Measurements from ENCODE around the gene PLCB1.

The PLCB1 gene

GRCh38 chr20:8524101-8525016, 392.3 kb downstream of the PLCB1 start:
- no peak for DNase-seq

- DNase-seq = no peak
Measured at GRCh38 chr20:8525017-8525343, 392.9 kb downstream of the PLCB1 start.

- no peak for DNase-seq
Measured at GRCh38 chr20:8526610-8527009, 394.5 kb downstream of the PLCB1 start.

- no peak for DNase-seq
Measured at GRCh38 chr20:8527998-8528723, 396.1 kb downstream of the PLCB1 start.

- no peak for DNase-seq
Measured at GRCh38 chr20:8530022-8530421, 398.0 kb downstream of the PLCB1 start.

- DNase-seq = no peak
Measured at GRCh38 chr20:8532169-8532568, 400.1 kb downstream of the PLCB1 start.

- no peak for DNase-seq
Measured at GRCh38 chr20:8534368-8535160, 402.5 kb downstream of the PLCB1 start.

- no peak for DNase-seq
Measured at GRCh38 chr20:8535403-8536261, 403.6 kb downstream of the PLCB1 start.

GRCh38 chr20:8536262-8536618, 404.2 kb downstream of the PLCB1 start:
- no peak for DNase-seq

- DNase-seq = no peak
Measured at GRCh38 chr20:8540466-8540865, 408.4 kb downstream of the PLCB1 start.

- no peak for DNase-seq
Measured at GRCh38 chr20:8542110-8542486, 410.0 kb downstream of the PLCB1 start.

GRCh38 chr20:8545212-8545611, 413.1 kb downstream of the PLCB1 start:
- no peak for DNase-seq

- DNase-seq = no peak
Measured at GRCh38 chr20:8547035-8547650, 415.1 kb downstream of the PLCB1 start.

GRCh38 chr20:8547968-8548588, 416.0 kb downstream of the PLCB1 start:
- no peak for DNase-seq

GRCh38 chr20:8549192-8549591, 417.1 kb downstream of the PLCB1 start:
- no peak for DNase-seq

GRCh38 chr20:8557711-8558110, 425.6 kb downstream of the PLCB1 start:
- DNase-seq = no peak

- no peak for DNase-seq
Measured at GRCh38 chr20:8562356-8562755, 430.3 kb downstream of the PLCB1 start.

- no peak for DNase-seq
Measured at GRCh38 chr20:8568075-8568474, 436.0 kb downstream of the PLCB1 start.

- DNase-seq = no peak
Measured at GRCh38 chr20:8569766-8570165, 437.7 kb downstream of the PLCB1 start.

GRCh38 chr20:8571611-8572010, 439.5 kb downstream of the PLCB1 start:
- no peak for DNase-seq

- DNase-seq = no peak
Measured at GRCh38 chr20:8573686-8574085, 441.6 kb downstream of the PLCB1 start.

GRCh38 chr20:8575114-8575513, 443.0 kb downstream of the PLCB1 start:
- no peak for DNase-seq
